Stimulated activated CD8-positive, alpha-beta memory T cell treated with anti-CD3 and anti-CD28 coated beads, Interleukin-7, amount 100 ng/mL, for 24 hours (primary cell): ENCODE measurements around the gene HTRA1.

ENCODE experiments used
- DNase-seq: peaks from one replicate; pipeline ENCODE4 v3.0.0-alpha.2; 2020; ENCODE audit warnings: low read depth

Gene HTRA1

DNA sequence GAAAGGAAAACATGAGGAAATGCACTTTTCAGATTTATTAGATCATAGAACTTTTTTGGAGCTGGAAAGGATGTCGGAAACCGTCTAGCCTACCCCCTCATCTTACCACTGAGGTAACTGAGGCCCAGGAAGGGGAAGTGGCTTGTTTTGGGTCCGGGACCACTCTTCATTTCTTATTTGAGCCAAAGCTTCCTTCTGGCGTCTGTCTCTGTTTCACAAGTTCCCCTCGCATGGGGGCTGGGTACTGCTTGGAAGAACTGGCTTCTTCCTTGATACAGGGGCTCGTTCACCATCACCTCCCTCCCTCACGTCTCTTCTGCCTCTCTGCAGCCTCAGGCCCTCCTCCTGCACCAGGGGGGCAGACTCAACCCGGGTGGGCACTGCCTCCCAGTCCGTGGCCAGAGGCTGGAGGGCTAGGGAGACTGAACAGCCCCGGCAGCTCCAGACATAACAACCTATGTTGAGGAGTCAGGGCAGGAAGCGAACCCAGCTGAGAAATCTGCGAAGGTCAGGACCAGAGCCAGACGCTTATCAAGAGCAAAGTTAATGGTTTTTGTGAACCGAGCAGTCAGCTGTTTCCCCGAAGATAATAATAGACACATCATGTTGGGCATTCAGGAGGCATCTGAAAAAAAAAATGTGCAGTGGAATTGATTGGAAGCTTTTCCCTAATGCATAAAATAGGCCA lies 12.9 kb downstream of the HTRA1 start:
- no peak for DNase-seq

DNA sequence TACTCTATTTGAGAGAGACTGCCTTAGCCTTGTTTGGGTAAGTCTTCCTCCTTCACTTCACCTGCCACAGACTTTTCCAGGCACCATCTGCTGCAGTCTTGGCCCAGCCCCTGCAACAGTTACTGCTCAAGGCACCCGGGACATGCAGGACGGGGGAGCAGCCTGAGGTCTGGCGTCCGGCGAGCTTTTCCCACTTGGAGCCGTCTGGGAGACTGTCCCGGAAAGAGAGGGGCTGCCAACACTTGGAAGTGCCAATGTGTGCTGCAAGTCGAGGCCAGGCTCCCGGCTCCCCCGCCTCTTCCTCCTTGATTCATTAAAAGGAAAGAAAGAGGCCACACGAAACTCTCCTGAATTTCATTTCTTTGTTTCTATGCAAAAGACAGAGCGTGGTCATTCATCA lies 13.7 kb downstream of the HTRA1 start:
- DNase-seq = no peak

DNA sequence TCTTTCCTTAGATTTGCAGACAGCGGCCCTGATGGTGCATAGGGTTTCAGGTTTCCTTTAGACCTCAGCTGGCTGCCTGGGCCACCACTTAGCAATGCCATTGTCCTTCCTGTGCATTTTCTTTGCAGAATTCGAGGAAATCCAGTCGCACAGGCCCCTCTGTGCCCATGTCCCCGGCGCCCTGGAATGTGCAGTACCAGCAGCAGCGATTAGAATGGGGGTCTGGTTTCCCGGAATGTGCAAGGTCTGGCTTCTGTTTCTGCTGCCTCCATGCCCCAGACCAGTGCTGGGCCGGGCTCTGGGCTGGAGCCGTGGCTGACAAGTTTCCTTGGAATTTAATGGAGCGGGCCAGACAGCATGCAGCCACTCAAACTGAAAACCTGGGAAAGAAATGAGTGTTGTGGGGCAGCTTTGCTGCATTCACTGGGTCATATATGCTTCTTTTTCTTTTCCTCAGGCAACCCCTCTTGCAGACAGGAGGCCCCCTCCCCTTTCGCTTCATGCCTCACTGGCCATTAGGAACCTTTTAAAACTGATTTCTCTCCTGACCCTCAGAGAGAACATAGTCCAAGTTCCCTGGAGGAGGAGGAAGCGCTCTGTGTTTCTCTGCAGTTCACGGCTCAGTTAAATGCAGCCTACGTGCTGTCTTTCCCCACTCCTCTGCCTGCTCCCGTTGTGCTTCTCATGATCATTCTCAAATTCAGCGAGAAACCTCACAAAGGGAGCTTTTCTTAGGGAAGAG lies 14.4 kb downstream of the HTRA1 start:
- no peak for DNase-seq

DNA sequence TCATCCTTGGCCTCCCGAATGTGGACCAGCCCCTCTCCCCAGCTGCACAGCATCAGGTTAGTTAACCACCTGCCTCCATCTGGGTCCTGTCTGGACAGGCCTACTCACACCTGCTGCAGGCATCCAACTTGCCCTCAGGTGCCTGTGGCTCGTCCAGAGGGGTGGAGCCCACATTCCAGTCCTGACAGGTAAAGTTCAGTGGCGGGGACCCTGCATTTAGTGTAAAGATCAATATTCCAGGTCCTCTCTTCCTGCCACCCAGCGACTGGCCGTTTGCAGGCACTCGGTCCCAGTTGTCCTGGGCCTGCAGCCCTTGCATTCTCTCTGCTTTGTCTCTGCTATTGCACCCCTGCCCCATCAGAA lies 15.0 kb downstream of the HTRA1 start:
- DNase-seq = no peak

DNA sequence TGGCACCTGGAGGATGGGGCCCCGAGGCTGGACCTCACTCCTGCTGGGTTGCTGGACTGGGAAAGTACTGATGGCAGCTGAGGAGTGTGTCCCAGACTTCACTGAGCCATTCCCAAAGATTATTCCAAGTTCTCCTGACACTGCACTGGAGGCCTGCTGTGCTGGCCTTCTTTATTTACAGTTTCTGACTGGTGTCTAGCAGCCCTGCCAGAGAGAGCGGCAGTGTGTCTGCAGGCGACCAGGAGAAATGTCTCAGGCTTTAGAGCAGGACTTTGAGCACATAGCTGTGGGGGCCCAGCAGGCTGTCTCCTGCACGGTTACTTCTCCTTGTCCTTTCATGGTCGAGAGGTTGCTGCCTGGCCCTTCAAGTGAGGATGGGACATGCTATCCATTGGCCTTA lies 16.1 kb downstream of the HTRA1 start:
- DNase-seq = no peak

DNA sequence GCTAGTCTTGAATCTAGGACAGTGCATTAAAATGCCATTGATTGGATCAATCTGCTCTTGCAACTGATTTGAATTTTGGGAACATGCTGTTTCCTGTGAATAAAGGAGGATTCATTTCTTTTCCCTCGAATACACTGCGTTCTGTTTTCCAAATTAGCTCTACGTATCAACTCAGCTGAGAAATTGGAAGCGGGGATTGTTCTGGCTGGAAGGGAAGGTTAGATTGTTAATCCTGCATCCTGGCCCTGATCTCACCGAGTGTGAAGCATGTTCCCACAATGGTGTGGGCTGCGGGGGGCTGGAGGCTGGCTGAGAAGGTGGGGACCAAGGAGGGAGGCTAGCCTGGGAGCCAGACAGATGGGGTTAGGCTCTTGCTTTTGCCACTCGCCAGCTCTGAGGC lies 17.6 kb downstream of the HTRA1 start:
- DNase-seq = no peak

DNA sequence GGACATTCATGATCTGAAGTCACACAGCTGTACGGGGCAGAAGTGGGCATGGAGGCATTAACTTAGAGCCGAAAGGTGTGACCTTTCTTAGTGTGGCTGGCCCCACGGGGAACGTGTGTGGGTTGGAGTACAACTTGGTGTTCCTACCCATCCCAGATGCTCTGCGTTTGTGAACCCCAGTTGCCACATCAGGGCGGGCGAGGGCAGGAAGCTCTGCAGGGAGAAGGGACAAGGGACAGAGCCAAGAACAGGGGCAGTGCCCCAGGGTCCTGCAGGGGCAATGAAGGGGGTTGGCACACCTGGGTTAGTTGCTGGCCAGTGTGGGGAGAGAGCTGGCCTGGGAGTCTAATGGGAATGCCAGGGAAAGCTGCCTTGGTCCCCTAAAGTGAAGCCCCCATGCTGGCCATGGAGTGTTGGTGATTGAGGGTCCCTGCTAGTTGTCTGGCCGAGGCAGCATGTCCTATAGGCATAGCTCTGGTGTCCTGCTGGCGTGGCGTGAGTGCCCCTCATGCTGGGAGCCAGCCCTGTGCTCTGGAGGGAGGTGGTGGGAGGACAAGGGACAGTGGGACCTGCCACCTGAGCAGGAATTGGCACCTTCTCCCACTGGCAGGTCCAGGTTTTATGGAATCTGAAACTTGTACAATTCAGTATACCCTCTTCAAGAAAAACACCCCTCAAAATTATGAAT lies 18.9 kb downstream of the HTRA1 start:
- no peak for DNase-seq

DNA sequence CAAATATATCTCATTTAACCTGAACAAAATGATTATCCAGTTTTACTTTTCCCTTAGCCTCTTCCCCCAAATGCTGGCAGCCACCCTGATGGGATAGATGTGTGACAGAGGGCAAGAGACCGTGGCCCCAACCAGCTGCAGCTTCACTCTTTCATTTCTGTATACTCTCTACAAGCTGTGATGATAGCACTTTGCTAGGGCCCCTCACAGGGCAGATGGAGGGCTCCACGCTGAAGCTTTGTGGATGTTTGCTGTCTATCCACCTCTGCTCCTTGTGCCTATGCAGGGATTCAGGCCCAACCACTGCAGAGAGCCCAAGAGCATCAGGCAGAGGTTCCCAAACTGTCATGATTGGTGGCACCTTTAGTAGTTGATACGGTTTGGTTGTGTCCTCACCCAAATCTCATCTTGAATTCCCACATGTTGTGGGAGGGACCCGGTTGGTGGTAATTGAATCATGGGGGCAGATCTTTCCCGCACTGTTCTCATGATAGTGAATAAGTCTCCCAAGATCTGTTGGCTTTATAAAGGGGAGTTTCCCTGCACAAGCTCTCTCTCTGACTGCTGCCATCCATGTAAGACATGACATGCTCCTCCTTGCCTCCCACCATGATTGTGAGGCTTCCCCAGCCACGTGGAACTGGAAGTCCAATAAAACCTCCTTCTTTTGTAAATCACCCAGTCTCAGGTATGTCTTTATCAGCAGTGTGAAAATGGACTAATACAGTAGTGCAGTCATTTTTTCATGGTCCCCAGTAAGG lies 20.1 kb downstream of the HTRA1 start:
- no peak for DNase-seq

DNA sequence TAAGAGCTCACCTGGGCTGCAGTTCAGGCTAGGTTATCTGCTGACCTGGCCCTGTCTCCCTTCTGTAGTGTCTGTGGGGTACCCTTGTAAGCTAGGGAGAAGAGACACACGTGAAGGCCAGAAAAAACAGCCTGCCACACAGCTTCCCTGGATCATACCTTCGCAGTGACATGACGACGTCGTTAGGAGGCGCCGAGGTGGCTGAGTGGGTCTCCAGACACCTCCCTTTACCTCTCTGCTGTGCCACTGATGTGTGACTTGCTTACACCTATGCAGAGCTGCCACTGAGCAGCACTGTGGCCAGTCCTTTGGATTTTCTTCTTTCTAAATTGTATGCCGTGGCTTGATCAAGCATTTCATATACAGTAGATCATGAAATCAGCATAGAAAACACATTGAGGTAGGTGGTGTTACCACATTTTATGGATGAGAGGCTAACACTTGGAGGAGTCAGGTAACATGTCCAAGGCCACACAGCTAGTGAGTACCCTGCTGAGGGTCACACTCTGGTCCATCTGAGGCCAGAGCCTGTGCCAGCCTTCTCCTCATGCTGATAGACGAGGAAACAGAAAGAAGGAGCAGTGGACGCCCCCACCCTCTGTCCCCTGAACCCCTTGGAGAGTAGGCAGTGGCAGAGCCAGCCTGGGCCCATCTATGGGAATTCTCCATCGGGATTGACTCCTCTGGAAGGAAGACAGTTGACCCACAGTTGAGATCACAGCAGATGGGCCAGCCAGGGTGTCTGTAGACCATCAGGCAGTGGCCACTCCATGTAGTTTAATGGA lies 23.1 kb downstream of the HTRA1 start:
- DNase-seq = no peak

DNA sequence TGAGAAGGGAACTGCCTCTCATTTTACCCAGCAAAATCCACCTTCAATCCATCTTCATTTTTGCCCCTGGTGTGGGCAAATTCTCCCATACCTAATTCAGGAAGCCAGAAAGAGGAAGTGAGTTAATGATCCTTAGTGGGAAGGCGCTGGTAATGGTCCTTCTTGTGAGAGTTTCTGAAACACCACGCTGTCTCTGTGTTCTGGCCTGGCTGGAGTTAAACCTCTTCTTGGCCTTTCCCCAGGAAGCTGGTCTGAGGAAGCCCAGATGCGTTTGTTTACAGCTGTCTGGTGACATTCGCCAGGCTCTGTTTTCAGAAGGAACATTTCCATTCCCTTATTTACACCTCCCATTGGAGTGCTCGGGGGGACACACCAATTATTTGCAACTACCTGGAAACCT lies 24.3 kb downstream of the HTRA1 start:
- no peak for DNase-seq

DNA sequence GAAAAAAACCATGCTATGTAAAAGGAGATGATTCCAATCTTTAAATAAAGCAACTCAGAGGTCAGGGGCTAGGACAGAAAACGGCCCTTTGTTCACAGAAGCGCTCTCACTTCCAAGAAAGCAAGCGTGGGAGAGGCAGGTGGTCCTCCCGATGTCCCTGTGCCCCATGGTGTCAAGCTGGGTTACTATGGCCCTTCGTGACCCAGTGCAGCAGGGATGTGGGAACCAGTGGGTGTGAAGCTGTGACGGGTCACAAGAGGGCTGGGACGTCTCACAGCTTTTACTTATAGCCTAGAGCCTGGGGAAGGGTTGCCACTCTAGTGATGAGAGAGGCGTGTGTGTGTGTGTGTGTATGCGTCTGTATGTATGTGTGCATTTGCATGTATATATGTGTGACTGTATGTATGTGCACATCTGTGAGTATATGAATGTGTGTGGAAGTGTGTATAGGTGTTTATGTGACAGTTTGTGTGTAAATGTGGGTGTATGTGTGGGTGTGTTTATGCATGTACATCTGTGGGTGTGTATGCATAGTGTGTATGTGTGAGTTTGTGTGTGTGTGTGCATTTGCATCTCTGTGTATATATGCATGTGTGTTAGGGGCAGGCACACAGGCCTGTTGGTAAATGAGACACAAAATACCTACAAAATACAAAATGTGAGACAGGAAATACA lies 25.2 kb downstream of the HTRA1 start:
- no peak for DNase-seq

DNA sequence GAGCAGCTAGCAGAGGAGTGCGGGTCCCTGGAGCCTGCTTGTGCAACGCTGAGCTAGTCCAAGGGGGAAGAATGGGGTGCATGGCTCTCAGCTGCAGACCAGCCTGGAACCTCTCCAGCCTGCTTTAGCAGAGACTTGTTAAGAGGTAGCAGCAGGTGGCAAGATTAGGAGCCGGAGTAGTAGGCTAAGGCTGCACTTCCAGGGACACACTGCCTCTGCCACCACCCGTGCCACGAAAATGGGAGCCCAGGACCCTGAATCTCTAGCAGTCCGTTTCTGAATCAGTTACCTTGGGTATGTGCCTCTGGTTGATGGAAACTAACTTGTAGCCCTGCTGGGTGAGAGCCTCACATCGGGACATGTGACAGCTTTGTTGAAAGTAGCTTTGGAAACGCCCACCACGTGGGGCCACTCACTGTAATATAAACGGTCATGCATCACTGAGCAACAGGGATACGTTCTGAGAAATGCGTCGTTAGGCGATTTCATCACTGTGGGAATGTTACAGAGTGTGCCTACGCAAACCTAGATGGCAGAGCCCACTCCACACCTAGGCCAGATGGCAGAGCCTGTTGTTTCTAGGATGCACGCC lies 25.9 kb downstream of the HTRA1 start:
- no peak for DNase-seq

DNA sequence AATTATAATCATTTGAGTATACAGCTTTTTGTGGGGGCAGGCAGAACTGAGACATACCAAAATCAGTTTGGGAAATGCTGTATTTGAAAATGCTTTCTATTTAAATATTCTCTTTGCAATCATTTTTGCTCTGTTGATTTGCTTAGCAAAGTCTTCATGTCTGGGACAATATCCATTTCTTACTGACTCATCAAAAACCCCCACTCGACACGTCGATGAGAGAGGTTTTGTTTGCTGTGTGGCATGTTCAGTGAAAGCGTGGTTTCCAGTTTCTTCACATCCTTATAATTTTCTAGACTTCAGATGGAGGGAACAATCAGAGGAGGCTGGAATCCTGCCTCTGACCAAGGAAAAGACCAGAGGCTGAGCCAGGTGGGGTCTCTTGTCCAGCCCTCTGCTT lies 28.9 kb downstream of the HTRA1 start:
- no peak for DNase-seq

DNA sequence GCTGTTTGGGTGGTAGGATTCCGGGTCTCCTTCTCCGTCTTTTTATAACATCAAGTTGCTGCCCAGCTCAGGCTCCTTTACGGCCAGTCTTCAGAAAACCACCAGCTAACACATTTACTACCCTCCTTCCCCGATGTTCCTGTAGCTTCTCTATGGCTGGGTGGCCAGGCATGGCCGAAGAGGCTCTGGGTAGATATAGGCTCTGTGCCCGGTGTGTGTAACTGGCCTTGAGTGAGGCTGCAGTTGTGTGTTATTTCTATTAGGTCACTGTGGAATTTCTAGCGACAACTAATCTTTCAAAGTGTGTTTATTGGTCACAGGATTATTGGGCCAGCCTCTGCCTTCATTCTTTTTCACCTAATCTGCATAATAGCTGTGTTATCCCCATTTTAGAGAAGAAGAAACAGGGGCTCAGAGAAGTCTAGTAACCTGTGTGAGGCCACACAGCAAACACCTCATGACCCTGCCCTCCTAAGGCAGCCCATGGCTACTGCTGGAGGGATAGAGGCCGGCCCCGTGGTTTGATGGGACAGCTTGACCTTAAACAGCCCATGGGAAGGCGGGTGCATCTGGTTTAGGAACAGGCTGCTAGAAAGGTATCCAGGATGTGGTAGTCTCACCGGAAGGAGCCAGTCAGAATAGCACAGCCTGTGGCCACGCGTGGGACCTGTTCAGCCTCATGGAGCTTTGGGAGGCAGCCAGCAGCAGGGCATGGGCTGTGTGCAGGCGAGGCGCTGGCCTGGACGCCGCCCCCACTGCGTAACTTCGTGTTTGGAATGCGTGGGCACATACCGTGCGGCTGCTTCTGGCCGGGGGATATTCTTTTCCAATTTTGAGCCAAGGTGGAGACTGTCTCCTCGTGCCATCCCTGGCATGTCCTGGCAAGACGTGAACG lies 29.7 kb downstream of the HTRA1 start:
- no peak for DNase-seq

DNA sequence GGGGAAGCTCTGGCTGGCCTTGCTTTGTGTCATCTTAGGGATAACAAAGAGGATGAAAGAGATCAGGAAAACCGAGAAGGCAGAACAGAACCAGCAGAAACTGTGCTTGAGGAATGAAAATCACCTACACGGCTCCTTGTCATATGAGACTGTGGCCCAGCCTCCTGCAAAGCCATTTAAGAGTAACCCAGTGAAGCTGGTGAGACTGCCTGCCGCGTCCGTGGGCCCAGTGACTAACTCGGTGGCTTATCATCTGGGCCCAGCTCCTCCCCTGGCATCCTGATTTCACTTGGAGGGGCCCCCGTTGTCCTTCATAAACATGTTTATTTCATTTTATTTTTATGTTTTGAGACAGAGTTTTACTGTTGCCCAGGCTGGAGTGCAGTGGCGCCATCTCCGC lies 30.7 kb downstream of the HTRA1 start:
- DNase-seq = no peak

DNA sequence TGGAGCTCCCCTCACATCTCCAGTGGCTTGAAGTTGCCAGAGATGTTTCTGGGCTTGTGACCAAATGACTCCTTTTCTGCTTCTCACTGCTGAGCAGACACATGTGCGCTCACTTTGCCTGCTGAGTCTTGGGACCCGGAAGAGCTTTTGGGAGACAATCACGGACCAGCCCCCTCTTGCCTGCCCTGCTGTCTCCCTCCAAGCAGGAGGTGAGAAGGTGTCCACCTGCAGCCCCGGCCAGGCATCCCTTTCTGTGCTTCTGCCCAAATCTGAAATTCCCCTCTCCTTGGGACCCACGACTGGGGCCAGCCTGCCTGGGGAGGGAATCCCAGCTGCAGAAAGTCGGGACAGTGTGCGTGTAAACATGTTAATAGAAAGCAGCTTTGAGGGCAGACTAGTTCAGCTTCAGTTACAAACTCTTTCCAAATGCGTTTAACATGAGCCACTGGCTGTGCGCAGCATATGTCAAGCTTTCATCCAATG lies 31.7 kb downstream of the HTRA1 start:
- no peak for DNase-seq

DNA sequence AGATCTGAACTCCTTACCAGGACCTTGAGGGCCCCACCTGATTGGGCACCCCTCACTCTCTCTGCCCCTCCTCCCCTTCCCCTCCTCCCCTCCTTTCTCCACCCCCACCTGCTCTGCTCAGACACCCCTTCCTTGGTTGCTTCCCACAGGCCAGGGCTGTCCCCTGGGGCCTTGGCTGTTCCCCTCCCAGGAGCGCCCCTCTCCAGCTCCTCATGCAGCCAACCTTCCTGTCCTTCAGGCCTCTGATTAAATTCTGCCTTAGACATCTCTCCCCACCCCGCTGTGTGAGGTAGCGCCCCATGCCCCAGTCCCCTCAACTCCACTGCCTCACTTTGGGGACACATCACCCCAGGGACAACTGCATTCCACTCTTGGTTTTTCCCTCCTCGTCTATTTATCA lies 32.4 kb downstream of the HTRA1 start:
- DNase-seq = no peak

DNA sequence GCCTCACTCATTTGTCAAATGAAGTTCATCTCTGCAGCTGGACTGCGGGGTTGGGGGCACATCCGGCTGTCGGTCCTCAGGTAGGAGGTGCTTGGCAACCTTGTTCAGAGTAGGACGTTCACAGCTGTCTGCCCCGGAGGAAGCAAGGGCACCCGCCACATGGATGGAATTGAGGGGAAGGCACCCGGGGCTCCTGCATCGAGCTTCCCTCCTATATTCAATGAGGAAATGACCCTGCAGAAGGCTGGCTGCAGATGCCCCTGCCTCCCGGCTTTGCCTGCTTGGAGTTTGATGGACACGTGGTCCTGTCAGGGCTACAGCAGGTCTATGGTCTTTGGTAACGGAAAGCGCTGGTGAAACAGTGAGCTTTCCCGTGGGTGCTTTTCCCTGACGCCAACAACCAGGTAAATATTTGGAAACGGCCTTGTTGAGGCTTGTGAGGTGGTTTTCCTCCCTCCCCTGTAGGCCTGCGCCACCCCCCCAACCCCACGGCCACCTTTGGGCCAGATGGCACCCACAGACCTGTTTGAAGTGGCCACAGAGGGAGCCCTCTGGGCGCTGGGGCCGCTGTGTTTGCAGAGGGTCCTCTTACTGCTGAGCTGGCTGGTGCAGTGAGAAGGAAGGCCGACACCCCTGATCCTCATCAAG lies 32.9 kb downstream of the HTRA1 start:
- DNase-seq = no peak

DNA sequence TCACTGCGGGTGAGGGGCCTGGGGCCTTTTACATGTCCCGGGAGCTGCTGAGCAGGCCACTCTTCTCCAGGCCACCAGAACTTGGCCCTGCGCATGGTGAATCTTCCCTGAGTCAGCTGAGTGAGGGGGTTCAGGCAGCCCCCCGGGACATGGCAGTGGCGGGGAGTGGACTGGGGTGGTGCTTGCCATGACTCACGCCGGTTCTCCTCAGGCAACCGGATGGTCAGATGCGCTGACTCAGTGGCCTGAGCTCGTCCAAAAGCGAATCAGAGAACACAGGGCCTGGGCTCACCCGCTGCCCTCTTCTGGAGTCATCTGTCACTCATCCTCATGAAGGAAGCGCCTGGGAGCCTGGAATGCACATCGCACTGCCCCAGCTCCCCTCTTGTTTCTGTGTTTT lies 33.5 kb downstream of the HTRA1 start:
- DNase-seq = no peak
